ENCODE measurements around the gene FAM98B.
A peak's percentile ranks its signal among the peaks of the same experiment; 100 is the strongest.

The FAM98B gene

DNA sequence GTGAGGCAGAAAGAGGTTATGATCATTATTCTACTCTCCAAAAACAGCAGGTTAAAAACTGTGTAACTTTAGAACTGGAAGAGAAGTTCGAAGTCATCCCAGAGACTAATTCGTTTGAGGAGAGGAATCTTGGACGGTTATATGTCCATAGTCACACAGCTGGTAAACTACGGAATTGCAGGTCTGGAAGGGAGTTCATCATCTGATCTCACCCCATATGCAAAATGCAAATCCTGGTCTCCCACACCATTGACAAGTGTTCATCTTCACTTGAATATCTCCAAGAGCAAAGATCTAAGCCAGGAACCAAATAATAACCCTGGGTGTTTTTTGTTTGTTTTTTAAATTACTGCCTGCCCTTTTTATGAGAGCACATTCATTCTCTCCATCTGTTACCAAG, 53.1 kb downstream of the FAM98B start:
- no peak for DNase-seq
- TF ChIP-seq CTCF (IDR thresholded peaks at IDR 0.05; ENCODE audit: low read depth, low read length) = no peak
- Histone ChIP-seq H3K4me3 (ENCODE audit: low read depth, low read length) (no peak overlapping the region), H3K36me3 (no peaks in the 10 kb centered on the region), H3K4me1 (no peaks in the 10 kb centered on the region), H3K27me3 (no peaks in the 10 kb centered on the region), H3K9me3 (no peaks in the 10 kb centered on the region)

DNA sequence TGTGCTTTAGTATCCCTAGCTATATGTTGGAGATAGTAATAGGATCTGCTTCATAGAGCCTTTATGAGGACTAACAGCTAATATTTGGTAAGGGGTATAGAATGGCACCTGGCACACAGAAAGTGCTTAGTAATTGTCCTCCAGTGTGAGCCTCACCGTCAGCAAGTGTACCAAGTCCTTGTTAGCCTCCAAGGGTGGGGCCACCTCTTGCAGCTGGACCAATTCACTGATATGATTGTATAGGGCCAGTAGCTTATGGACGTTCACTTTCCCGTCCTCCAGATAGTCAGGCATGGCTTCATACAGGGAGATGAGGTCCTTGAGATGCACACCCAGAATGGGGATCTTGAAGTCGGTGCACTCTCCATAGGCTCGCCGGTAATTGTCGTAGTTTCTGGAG, 53.6 kb downstream of the FAM98B start:
- no peaks in the 10 kb centered on the region for H3K4me1 ChIP-seq
- H3K4me3 ChIP-seq (ENCODE audit: low read depth, low read length) = no peak overlapping the region
- no peaks in the 10 kb centered on the region for H3K27me3 ChIP-seq
- no peaks in the 10 kb centered on the region for H3K36me3 ChIP-seq
- no peak for TF ChIP-seq CTCF (IDR thresholded peaks at IDR 0.05; ENCODE audit: low read depth, low read length)
- no peak for DNase-seq
- H3K9me3 ChIP-seq = no peaks in the 10 kb centered on the region

DNA sequence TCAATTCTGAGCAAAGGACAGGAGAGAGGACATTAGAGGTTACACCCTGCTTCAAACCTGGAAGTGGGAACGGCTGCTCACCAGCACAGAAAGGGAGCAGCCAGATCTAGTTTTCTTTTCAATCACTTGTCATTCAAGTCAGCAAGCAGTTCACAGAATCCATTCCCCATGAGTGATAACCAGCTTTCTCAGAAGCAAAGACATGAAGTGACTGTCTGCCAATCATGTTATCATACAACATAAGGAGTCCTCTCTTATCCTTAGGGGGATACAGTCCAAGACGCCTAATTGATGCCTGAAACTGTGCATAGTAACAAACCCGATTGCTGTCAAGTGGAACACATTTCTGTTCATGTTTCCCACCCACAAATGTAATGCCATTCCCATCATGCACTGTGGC, 54.7 kb downstream of the FAM98B start:
- Histone ChIP-seq H3K4me3 (ENCODE audit: low read depth, low read length) (no peak overlapping the region), H3K27me3 (no peaks in the 10 kb centered on the region), H3K9me3 (no peaks in the 10 kb centered on the region), H3K4me1 (no peaks in the 10 kb centered on the region), H3K36me3 (no peaks in the 10 kb centered on the region)
- no peak for TF ChIP-seq CTCF (IDR thresholded peaks at IDR 0.05; ENCODE audit: low read depth, low read length)
- no peak for DNase-seq

- H3K4me1 ChIP-seq = no peaks in the 10 kb centered on the region
- H3K4me3 ChIP-seq (ENCODE audit: low read depth, low read length) = no peak overlapping the region
- no peak for TF ChIP-seq CTCF (IDR thresholded peaks at IDR 0.05; ENCODE audit: low read depth, low read length)
- no peaks in the 10 kb centered on the region for H3K36me3 ChIP-seq
- no peak for DNase-seq
- no peaks in the 10 kb centered on the region for H3K27me3 ChIP-seq
- no peaks in the 10 kb centered on the region for H3K9me3 ChIP-seq
These were observed 55.2 kb downstream of the FAM98B start for GRCh38 chr15:38509152-38509551.

DNA sequence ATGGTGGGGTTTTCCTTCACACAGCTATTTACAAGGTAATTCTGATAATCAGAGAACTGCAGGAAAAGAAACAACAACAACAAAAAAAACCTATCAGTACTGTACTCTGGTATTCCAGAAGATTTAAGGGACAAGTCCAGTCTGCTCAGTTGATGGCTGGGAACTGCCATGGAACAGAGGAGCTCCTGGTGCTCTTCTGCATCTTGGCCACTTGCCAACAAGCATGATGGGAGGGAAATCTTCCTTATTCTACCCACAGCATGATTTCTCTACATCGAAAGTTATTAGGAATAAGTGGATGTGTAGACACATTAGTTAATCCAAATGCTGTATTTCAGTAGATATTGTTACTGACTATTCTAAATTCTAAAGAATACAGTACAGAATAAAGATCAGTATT, 59.0 kb downstream of the FAM98B start:
- H3K4me3 ChIP-seq (ENCODE audit: low read depth, low read length) = no peak overlapping the region
- no peaks in the 10 kb centered on the region for H3K36me3 ChIP-seq
- no peaks in the 10 kb centered on the region for H3K27me3 ChIP-seq
- H3K4me1 ChIP-seq = no peaks in the 10 kb centered on the region
- DNase-seq = peak; percentile 13
- no peak for TF ChIP-seq CTCF (IDR thresholded peaks at IDR 0.05; ENCODE audit: low read depth, low read length)
- no peaks in the 10 kb centered on the region for H3K9me3 ChIP-seq

- no peaks in the 10 kb centered on the region for H3K4me1 ChIP-seq
- H3K9me3 ChIP-seq = no peaks in the 10 kb centered on the region
- DNase-seq = no peak
- H3K27me3 ChIP-seq = peaks cover under 1% of the 10 kb centered on the region; the same call in 1 of the 2 replicates
- no peak overlapping the region for H3K4me3 ChIP-seq (ENCODE audit: low read depth, low read length)
- TF ChIP-seq CTCF (IDR thresholded peaks at IDR 0.05; ENCODE audit: low read depth, low read length) = no peak
- H3K36me3 ChIP-seq = no peaks in the 10 kb centered on the region
These were observed 60.7 kb downstream of the FAM98B start for GRCh38 chr15:38514601-38515000.
